HCT116 (cell line): ENCODE measurements around the gene CDKN1A. TPM values are rescaled to one million over a fixed set of nuclear protein-coding genes. Genes with fewer than 3 reads are reported as not detected.

Experiments used
- ATAC-seq: fragments of 200-7000 bp; cut with Tn5 transposase; 2 replicates; pipeline ENCODE4 v1.9.1; 2020; ENCODE audit warnings: mild to moderate bottlenecking, moderate library complexity
- BruUV-seq: library from RNA; stranded (reverse); fragments of 400-500 nt; replicated peaks from 2 replicates; lab custom pipeline; 2021; lab: Mats Ljungman, UMichigan
- CTCF ChIA-PET: fragments of 300-600 bp; sonication (Branson Sonifier 250); formaldehyde crosslinking; loops from one replicate; lab custom pipeline; 2021; ENCODE audit warnings: antibody characterized with exemption; lab: Charles Lee
- POLR2A ChIA-PET: fragments of 300-600, 350-600 bp; sonication (Branson Sonifier 250); formaldehyde crosslinking; loops from one replicate; lab custom pipeline; 2021; ENCODE audit warnings: antibody characterized with exemption; lab: Charles Lee
- RAD21 ChIA-PET, 2 experiments: fragments of 300-600 bp; sonication (Branson Sonifier 250); formaldehyde crosslinking; loops; one replicate each; lab custom pipeline; 2023; ENCODE audit warnings: low total read pairs in 2 of 2; ENCODE audit not compliant: uncharacterized antibody in 2 of 2, unreplicated experiment in 2 of 2, low non-redundant PET in 1 of 2; lab: Charles Lee
- DNase-seq: peaks from one replicate; pipeline ENCODE4 v3.0.0-alpha.2; 2010; ENCODE audit warnings: low read depth, low spot score
- H2AFZ ChIP-seq: fragments of 200-600 bp; shearing (Covaris generic), sonication (generic); 2 replicates; pipeline ENCODE4 v1.6.1; 2017; ENCODE audit warnings: low read depth, mixed run types, mixed read lengths, antibody characterized with exemption, low read length; ENCODE audit not compliant: poor library complexity, severe bottlenecking
- H3K27ac ChIP-seq: 2 replicates; pipeline ENCODE4 v1.5.1; 2012; ENCODE audit warnings: low read depth, low read length
- H3K27me3 ChIP-seq: fragments of 200-600 bp; sonication (generic); 2 replicates; pipeline ENCODE4 v1.6.1; 2016; ENCODE audit warnings: mixed run types, low read length, mixed read lengths; ENCODE audit not compliant: insufficient read depth
- H3K36me3 ChIP-seq, 2 experiments: fragments of 200-500 bp in 1 of 2; fragments of 200-600 bp in 1 of 2; sonication (Bioruptor generic) in 1 of 2; sonication (generic) in 1 of 2; 2 replicates each; pipeline versions ENCODE4 v1.5.1 to v1.6.1; 2014 to 2016; ENCODE audit warnings: low read length in 2 of 2, inconsistent platforms in 1 of 2, mixed read lengths in 1 of 2, mixed run types in 1 of 2; ENCODE audit not compliant: insufficient read depth in 2 of 2, control insufficient read depth in 1 of 2
- H3K4me1 ChIP-seq, 2 experiments: fragments of 200-600 bp in 1 of 2; sonication (generic) in 1 of 2; 2 replicates each; pipeline versions ENCODE4 v1.5.1 to v1.6.1; 2012 to 2017; ENCODE audit warnings: low read length in 2 of 2, inconsistent platforms in 1 of 2, mild to moderate bottlenecking in 1 of 2, mixed read lengths in 1 of 2, mixed run types in 1 of 2, moderate library complexity in 1 of 2; ENCODE audit not compliant: insufficient read depth in 2 of 2, control insufficient read depth in 1 of 2
- H3K4me2 ChIP-seq: fragments of 200-600 bp; sonication (generic); 2 replicates; pipeline ENCODE4 v1.6.1; 2017; ENCODE audit warnings: mixed run types, low read length, mixed read lengths
- H3K4me3 ChIP-seq, 2 experiments: fragments of 200-600 bp in 1 of 2; sonication (generic) in 1 of 2; replicated peaks in 1 of 2; 2 replicates each; pipeline ENCODE4 v1.5.1; 2011 to 2016; ENCODE audit warnings: low read length in 2 of 2, control low read depth in 1 of 2, low read depth in 1 of 2, mild to moderate bottlenecking in 1 of 2, mixed read lengths in 1 of 2, mixed run types in 1 of 2
- H3K79me2 ChIP-seq: fragments of 200-600 bp; sonication (generic); 2 replicates; pipeline ENCODE4 v1.6.1; 2017; ENCODE audit warnings: mild to moderate bottlenecking, mixed run types, low read length, moderate library complexity, mixed read lengths; ENCODE audit not compliant: insufficient read depth
- H3K9ac ChIP-seq: fragments of 200-600 bp; sonication (generic); 2 replicates; pipeline ENCODE4 v1.6.1; 2016; ENCODE audit warnings: low read length, mixed read lengths
- H3K9me2 ChIP-seq: fragments of 200-600 bp; sonication (generic), shearing (Covaris generic); 2 replicates; pipeline ENCODE4 v1.6.1; 2017; ENCODE audit warnings: mixed run types, mild to moderate bottlenecking, moderate library complexity; ENCODE audit not compliant: insufficient read depth
- H3K9me3 ChIP-seq, 2 experiments: fragments of 200-500 bp in 1 of 2; fragments of 200-600 bp in 1 of 2; sonication (Bioruptor generic) in 1 of 2; sonication (generic) in 1 of 2; 2 replicates each; pipeline ENCODE4 v1.6.1; 2014 to 2017; ENCODE audit warnings: low read length in 2 of 2, mixed read lengths in 2 of 2, inconsistent platforms in 1 of 2, low read depth in 1 of 2, mild to moderate bottlenecking in 1 of 2, mixed run types in 1 of 2, moderate library complexity in 1 of 2; ENCODE audit not compliant: control insufficient read depth in 1 of 2, insufficient read depth in 1 of 2
- H4K20me1 ChIP-seq: fragments of 200-600 bp; sonication (generic), shearing (Covaris generic); 2 replicates; pipeline ENCODE4 v1.6.1; 2017; ENCODE audit warnings: mixed run types, mild to moderate bottlenecking, moderate library complexity; ENCODE audit not compliant: insufficient read depth
- CBX3 ChIP-seq: IDR thresholded peaks from 2 replicates; pipeline ENCODE4 v1.6.1; 2012; ENCODE audit warnings: low read depth
- ELF1 ChIP-seq: IDR thresholded peaks from 2 replicates; pipeline ENCODE4 v1.6.1; 2012; ENCODE audit warnings: low read depth, borderline replicate concordance
- REST ChIP-seq: IDR thresholded peaks from 2 replicates; pipeline ENCODE4 v1.6.1; 2012; ENCODE audit warnings: low read depth
- TCF7L2 ChIP-seq: IDR thresholded peaks from 2 replicates; pipeline ENCODE4 v1.7.0; 2011; ENCODE audit warnings: borderline replicate concordance, inconsistent platforms; ENCODE audit not compliant: insufficient read depth, insufficient read length; ENCODE audit errors: extremely low read depth
- YY1 ChIP-seq: IDR thresholded peaks from 2 replicates; pipeline ENCODE4 v1.6.1; 2011; ENCODE audit warnings: low read length, low read depth, moderate library complexity, mild to moderate bottlenecking; ENCODE audit not compliant: insufficient replicate concordance; ENCODE audit errors: extremely low read depth
- ZBTB33 ChIP-seq: IDR thresholded peaks from 2 replicates; pipeline ENCODE4 v1.6.1; 2011; ENCODE audit warnings: mild to moderate bottlenecking, low read length, moderate library complexity; ENCODE audit not compliant: insufficient replicate concordance; ENCODE audit errors: extremely low read depth
- intact Hi-C: fragments of 100-400 bp; cut with micrococcal nuclease; formaldehyde crosslinking; loops from 2 replicates; pipeline ENCODE4 v1.10.0; 2022
- total RNA-seq: library from RNA; stranded (reverse); gene quantifications from one replicate; pipeline ENCODE4 v1.2.1, GENCODE V29; 2021; ENCODE audit not compliant: unreplicated experiment

The CDKN1A gene
- total RNA-seq, 1 experiment from 2014 or later, result 179 TPM

- CTCF ChIA-PET, result no interaction called here
Observed at GRCh38 chr6:36703081-36703606, 24.6 kb downstream of the CDKN1A start.

More at GRCh38 chr6:36703081-36703606, 24.6 kb downstream of the CDKN1A start:
- ATAC-seq, result no peak
- Histone ChIP-seq H3K9ac (no peak overlapping the region), H3K36me3 (no peaks in the 10 kb centered on the region), H3K27me3 (no peaks in the 10 kb centered on the region), H3K79me2 (no peaks in the 10 kb centered on the region), H3K4me1 (peaks cover 0 to 8% of the 10 kb centered on the region in 2 experiments; a peak in 2 of 4 replicates), H4K20me1 (no peaks in the 10 kb centered on the region), H3K4me3 (no peak overlapping the region), H2AFZ (no peak overlapping the region), H3K4me2 (no peak overlapping the region), H3K9me3 (no peaks in the 10 kb centered on the region), H3K27ac (no peak overlapping the region), H3K9me2 (no peaks in the 10 kb centered on the region)
- ChIA-PET POLR2A (no interaction called here), RAD21 (no interaction called here)
- intact Hi-C loops, result no loop called here
- DNase-seq, result no peak
- BruUV-seq, result no TSS peak
- TF ChIP-seq TCF7L2, result no peak
- TF ChIP-seq ELF1, result no peak
- no peak for TF ChIP-seq REST
- TF ChIP-seq YY1, result no peak
- TF ChIP-seq ZBTB33, result no peak
- TF ChIP-seq CBX3, result no peak
